T-helper 2 cell treated with Interferon-gamma antibody and Interleukin-4, amounts not matched to agents 100 ng/mL and 5 ng/mL, for 36 hours (primary cell): ENCODE results near the gene CYSRT1. TPM values are rescaled to one million over a fixed set of nuclear protein-coding genes. Genes with fewer than 3 reads are reported as not detected.
"Not testable (repeated sequence)": the region's sequence is repeated elsewhere in the genome, so short reads cannot be mapped to it uniquely, and the experiment has no call there.

Source experiments
- intact Hi-C: fragments of 100-400 bp; cut with micrococcal nuclease; formaldehyde crosslinking; loops from one replicate; pipeline ENCODE4 v1.15.1; 2023
- total RNA-seq: library from RNA; stranded (reverse); gene quantifications from 2 replicates; pipeline ENCODE4 v1.2.3, GENCODE V29; 2022

CYSRT1 gene
- total RNA-seq, 1 donor from 2014 or later, result 0.27 TPM

DNA sequence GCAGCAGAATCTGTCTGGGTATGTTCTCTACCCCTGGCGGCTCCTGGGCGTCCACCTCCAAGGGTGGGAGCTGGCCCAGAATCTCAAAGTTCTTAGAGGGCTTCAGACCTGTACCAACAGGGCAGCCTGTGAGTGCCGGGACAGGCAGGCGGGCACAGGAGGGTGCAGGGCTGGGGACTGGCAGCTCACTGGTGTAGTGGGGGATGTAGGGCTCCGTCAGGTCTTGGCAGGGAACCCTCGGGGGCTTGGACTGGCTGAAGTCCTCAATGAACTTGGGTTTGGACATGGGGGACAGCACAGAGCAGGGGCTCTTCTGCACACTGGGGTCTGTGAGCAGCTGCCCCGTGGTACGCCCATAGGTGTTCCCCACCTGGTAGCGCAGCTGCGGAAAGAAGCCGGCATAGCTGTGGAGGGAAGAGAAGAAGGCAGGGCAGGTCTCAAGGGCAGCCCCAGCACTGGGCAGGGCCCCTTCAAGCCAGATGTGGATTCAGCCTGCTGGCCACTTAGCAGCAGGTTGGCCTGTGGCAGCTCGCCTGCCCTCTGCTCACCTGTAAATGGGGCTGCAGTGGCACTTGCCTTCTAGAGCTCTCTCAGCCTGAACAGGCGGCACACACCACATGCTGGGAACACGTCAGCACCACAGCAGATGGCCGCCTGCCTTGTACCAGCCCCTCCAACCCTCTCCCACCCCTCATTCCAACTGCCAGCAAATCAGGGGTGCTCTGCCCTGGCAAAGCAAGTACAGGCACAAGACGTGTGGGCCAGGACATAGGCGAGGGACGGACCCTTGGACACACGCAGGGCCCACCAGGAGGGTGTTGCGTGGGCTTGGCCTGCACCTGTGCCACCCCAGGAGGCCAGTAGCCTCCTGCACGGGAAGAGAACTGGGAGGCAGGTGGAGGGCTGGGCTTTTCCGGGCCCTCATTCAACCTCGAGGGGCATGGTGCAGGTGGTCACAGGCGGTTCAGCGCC is 20.8 kb downstream of the CYSRT1 start:
- intact Hi-C loops, result no loop called here

DNA sequence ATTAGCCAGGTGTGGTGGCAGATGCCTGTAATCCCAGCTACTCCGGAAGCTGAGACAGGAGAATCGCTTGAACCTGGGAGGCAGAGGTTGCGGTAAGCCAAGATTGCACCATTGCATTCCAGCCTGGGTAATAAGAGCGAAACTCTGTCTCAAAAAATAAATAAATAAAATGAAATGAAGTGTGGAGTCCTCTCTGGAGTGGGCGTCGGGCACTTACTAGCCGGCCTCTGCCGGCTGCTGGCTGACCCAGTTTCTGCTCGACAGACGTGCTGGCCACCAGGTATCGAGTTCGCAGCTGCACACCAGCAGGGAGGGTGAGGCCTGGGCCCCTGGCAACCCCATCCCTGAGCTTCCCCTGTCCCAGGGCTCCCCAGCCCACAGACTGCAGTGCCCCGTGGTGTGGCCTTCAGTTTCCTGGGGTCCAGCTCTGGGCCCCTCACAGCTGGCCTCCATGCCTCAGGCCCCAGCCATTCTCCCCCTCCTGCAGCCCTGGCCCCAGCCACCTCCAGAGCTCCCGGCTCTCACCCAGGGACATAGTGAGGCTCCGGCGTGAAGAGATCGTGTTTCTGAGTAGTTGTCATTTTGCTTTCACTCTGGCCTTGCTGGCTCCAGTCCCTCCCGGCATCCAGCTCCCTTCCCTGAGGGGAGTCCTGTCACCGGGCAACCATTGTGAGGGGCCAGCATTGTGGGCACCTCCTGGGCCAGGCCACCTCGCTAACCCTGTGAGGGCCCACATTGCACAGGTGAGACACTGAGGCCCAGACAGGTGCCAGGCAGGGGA is 22.4 kb downstream of the CYSRT1 start:
- intact Hi-C loops, result no loop called here

DNA sequence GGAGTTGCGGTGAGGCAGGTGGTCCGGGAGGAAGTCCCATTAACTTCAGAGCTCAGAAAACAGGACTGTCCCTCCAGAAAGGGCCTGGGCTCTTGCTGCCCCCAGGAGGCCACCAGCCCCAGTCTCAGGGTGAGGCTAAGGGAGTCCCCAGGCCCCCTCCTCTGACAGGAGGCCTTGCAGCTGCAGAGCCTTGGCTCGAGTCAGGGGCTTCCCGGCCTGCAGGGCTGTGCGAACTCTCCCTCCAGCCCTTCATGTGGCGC is 22.9 kb downstream of the CYSRT1 start:
- intact Hi-C loops, result no loop called here

DNA sequence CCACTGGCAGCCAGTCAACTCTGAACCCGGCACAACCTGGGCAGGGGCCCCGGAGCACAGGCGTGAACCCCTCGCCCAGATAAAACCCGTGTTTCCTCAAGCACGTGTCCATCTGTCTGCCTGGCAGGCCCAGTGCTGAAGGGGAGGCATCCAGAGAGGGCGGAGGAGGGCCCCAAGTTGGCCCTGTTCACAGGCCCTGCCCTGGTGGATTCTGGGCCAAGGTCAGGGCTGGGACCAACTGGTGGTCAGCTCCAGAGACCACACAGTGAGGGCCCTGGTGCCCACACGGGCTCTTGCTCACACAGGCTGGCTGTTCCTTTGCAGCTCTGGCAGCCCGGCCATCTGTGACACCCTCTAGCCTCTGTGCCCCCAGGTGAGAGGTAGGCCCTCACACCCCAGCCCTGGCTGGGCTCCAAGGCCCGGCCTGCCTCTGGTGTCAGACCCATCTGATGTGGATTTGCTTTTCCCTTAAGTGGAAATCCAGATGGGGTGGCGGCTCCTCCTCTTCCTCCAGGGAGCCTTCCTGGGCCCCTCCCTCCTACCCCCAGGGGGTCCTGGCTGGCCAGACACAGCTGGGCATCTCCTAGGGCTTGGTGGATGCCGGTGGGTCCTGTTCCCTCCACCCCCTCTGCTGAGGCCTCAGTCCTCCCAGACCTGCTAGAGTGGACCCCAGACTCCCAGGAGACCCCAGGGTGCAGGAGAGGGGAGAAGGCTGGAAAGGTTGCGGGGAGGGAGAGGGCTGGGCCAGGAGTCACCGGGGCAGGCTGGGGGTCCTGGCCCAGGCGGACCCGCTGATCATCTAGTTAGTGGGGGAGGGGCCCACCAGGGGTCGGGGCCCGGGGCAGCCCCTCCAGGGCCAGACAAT is 25.6 kb downstream of the CYSRT1 start:
- intact Hi-C loops, result no loop called here

DNA sequence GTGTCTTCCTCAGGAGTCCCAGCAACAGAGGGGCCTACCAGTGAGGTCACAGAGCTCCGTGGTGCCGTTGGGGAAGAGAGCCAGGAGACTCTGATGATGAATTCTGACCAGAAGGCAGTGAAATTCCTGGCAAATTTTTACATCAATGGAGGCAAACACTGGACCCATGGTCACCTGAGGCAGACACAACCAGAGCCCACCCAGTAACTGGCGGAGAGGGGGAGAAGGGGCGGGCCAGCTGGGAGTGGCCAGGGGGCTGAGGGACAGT is 26.2 kb downstream of the CYSRT1 start, which contains the start of gene STPG3:
TSS of gene STPG3 (plus strand) at position 93 of the 268 bp plus-strand sequence. CDS start at position 94, 1 bp downstream.
- intact Hi-C loops, result no loop called here

DNA sequence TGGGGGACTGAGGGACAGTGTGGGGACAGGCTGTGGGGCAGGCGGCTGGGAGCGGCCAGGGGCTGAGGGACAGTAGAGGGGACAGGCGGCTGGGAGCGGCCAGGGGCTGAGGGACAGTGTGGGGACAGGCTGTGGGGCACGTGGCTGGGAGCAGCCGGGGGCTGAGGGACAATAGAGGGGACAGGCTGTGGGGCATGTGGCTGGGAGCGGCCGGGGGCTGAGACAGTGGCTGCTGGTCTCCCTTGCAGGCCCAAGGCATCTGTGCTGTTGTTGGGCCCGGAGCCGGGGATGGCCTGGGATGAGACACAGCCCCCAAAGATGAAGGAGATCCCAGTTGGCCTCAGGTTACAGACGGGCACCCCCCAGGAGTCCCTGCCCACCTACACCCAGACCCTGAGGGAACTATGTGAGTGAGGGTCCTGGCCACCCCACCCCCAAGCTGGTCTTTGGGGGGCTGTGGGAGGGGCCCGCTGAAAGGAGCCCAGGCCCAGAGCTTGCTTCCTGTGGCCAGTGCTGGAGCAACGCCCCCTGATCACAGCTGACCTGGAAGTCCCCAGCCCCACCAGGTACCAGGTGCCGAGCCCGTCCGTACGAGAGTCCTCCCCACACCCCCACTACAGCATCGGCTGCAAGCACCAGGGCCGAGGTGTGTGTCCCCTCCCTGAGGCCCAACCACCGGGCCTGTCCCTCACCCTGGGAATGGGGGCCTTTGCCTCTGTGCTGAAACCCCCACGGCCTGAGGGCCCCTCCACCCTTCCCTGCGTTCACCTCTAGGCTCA is 26.7 kb downstream of the CYSRT1 start:
- intact Hi-C loops, result no loop called here

DNA sequence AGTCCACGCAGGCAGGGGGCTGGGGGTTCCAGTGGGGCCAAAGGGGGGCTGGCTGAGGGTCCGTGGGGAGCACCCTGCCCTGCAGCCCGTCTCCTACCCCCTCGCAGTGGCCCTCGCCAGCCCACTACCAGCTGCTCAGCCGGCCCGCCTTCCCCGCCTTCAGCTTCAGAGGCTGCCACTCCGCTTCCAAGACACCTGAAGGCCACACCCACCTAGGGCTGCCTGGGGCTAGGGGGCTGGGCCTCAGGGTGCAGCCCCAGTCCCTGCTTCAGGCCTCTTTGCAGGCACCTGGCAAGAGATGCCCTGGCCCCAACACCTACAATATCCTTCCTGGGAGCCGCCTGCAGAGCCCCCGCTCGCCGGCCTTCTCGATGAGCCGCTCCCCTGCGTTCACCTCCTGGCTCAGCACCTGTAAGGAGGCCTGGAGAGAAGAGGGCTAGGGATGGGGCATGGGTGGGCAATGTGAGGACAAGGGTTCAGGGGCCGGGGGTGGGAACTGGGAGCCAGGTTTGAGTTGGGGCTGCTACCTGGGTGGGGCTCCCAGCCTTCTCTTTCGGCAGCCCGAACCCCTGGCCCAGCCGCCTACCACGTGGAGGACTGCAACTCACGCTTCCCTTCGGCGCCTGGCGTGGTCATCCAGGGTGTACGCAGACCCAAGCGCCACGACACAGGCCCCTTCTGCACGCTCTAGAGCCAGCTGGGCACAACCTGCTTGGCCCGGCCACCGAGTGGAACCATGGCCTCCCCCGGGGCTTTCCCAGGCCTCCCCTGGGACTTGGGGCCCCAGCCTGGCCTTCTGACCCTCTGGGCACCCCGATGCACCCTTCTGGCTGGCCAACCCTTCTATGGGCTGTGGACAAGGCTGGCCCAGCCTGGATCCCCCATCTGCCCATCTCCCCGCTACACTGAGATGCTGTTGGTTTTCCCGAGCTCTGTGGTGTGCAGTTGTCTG is 27.9 kb downstream of the CYSRT1 start:
- intact Hi-C loops, result no loop called here

DNA sequence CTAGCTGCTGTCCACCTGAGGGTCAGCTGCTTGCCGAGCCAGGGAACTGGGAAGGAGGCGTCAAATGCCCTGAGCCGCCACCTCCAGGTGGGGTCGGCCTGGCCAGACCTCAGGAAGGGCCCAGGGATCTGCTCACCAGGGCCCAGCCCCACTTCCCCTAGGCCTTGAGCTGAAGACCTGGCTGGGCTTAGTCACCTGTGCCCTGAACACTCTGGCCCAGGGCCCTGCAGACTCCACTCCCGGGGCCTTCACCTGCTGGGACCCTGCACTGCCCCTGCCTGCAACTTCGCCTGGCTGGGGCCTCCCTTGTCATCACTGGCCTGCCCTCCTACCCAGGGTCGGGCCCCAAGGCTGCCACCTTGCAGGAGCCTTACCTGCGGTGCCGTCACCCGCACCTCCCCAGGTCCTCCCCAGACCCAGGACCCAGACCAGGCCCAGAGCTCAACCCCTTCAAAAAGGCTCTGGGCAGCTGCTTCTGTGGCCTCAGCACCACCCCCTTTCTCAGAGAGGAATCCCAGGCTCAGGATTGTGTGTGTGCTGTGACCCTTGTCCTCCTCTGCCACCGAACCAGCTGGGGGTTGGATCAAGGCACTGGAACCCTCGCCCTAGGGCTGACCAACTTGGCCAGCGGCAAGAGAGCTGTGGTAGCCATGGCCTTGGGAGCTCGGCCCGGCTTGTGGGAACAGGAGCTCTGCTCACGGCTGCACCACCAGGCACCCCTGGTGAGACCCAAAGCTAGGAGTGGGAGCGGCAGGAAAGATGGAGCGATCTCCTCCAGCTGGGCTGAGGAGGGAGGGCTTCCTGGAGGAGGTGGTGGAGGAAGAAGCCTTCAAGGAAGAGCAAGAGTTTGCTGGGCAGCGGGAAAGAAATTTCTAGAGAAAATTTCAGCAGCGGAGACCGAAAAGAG is 29.0 kb downstream of the CYSRT1 start:
- intact Hi-C loops, result loop anchor here (2.0 kb wide), 1 partner anchor 31 kb away; the partner anchor contains the start of gene RNF208

DNA sequence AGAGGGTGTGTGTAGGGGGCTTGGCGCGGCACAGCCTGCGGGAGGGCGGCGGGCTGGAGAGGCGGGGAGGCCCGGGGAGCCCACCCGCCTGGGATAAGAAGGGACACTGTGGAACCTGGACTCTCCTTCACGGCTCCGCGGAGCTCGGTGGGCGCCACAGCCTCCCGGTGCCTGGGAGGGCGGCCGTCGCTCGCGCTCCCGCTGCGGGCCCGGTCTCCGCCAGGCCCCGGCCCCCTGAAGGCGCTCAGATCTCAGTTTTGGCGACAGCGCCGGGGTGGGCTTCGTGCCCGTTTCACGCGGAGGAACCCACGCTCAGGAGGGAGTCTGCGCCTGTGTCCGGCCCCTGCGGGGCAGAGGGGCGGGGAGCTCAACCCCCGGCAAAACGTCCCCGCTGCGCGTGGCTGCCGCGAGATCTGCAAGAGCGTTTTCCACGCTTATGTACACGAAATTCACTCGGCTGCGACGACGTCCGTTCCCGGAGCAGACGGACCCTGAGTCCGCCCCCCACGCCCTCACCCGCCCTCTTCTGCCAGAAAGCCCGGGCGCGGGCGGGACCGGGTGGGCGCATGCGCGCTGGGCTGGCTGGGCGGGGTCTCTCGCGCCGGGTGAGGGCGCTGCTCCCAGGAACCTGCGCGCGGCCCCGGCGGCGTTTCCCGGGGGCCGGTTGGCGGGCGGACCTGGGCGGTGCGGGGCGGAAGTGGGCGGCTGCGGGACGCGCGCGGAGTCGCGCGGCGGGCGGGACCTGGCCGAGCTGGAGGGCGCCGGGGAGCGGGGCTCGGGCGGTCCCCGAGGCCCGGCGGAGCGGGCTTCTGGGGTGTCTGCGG is 29.9 kb downstream of the CYSRT1 start, which contains the start of gene NELFB:
TSS of gene NELFB (plus strand) at position 704 of the 824 bp plus-strand sequence.
- intact Hi-C loops, result loop anchor here (1.0 to 2.0 kb wide), 2 partner anchors 14 to 32 kb away; partner anchors contain the start of genes RNF208 and TUBB4B

DNA sequence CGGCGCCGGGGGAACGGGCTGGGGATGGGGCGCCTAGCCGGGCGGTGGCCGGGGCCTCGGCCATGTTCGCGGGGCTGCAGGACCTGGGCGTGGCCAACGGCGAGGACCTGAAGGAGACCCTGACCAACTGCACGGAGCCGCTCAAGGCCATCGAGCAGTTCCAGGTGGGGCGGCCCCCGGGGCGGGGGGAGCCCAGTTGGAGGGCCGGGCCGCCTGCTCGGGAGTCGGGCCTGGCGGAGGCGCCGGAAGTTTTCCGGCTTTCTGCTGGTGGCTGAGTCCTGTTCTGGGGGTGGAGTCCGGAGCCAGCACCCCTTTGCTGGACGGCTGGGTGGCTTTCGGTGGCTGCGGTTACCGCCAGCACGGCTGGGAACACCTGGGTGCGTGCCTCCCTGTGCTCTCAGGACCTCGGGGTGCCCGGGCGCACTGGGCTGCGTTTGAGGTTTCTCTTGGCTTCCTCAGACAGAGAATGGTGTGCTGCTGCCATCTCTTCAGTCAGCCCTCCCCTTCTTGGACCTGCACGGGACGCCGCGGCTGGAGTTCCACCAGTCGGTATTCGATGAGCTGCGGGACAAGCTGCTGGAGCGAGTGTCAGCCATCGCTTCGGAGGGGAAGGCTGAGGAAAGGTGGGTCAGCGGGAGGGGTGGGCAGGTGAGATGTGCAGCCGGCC is 30.6 kb downstream of the CYSRT1 start:
- intact Hi-C loops, result loop anchor here (1.0 to 2.0 kb wide), 2 partner anchors 14 to 33 kb away; partner anchors contain the start of genes RNF208 and TUBB4B

DNA sequence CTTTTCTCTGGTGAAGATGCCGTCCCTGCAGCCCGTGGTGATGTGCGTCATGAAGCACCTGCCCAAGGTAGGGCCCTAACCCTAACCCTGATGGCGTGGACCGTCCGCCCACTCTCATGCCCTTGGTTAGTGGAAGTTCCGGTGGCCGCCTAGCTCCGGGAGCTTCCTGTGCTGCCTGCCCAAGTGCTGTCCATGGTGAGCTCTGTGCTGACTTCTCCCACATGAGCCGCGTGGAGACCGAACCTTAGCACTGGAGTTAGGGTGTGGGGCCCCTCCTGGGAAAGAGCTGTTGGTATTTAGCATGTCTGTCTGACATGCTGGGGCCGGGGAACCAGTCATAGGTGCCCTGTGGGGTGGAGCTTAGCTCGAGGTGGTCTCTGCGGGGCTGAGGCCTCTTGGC is 31.4 kb downstream of the CYSRT1 start:
- intact Hi-C loops, result no loop called here

DNA sequence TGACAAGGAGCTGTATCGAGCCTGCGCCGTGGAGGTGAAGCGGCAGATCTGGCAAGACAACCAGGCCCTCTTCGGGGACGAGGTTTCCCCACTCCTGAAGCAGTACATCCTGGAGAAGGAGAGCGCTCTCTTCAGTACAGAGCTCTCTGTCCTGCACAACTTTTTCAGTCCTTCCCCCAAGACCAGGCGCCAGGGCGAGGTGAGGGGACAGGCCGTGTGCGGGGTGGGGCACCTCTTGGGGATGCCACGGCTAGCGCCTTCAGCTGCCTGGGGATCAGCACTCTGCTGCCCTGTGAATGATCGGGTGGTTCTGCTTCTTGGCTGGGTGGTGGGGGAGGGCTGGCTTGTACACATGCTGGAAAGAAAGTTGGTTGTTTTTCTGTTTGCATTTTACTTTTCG is 31.9 kb downstream of the CYSRT1 start:
- intact Hi-C loops, result no loop called here

DNA sequence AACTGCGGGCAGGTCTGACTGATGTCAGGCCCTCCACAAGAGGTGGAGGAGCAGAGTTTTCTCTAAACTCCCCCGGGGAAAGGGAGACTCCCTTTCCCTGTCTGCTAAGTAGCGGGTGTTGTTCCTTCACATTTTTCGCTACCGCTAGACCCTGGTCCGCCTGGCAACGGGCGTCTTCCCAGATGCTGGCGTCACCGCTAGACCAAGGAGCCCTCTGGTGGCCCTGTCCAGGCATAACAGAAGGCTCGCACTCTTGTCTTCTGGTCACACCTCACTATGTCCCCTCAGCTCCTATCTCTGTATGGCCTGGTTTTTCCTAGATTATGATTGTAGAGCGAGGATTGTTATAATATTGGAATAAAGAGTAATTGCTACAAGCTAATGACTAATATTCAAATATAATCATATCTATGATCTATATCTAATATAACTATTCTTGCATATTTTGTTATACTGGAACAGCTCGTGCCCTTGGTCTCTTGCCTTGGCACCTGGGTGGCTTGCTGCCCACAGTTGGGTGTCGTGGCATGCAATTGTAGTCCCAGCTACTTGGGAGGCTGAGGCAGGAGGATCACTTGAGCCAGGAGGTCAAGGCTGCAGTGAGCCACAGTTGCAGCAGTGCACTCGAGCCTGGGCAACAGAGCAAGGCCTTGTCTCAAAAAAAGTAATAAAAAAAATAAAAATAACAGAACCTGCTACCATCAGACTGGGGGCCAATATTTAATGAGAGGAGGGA is 37.4 kb downstream of the CYSRT1 start:
- intact Hi-C loops, result not testable (repeated sequence)

DNA sequence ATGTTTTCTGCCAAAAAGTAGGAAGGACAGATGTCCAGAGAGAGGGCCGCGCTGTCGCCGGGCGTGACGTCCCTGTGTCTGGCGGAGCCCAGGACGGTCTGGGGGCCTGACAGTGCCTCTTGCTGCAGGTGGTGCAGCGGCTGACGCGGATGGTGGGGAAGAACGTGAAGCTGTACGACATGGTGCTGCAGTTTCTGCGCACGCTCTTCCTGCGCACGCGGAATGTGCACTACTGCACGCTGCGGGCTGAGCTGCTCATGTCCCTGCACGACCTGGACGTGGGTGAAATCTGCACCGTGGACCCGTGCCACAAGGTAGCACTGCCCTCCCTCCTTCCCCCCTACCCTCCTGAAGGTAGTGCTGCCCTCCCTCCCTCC is 37.9 kb downstream of the CYSRT1 start:
- intact Hi-C loops, result no loop called here

DNA sequence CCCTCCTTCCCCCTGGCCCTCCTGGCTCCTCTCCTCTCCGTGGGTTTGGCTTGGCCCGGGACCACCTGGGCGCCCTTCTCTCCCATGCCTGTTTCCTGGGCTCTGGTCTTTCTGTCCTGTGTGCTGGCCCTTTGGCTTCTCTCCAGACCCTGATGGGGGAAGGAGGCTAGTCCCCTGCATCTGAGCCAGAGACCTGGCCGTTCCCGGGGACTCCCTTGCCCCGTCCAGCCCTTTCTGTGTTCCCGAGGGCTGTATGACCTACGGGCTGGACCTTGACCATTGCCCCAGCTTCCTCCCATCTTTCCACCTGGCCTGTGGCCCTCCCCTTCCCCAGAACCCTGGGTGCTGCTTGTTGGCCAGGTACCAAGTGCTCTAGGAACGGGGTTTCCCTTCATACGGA is 38.5 kb downstream of the CYSRT1 start:
- intact Hi-C loops, result no loop called here

DNA sequence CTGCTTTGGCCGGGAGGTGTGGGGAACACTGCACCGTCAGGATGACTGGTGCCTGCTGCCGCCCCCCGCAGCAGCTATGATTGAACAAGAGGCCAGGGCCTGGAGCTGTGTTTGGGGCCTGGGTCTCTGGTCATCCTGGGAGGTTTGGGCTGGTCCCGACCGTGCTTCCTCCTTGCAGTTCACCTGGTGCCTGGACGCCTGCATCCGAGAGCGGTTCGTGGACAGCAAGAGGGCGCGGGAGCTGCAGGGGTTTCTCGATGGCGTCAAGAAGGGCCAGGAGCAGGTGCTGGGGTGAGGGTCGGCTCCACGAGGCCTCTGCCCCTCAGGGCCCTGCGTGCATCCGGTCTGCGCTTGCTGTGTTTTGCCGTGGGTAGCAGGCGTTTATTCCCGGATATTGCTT is 39.1 kb downstream of the CYSRT1 start:
- intact Hi-C loops, result no loop called here
